Astrocyte of the spinal cord (primary cell): ENCODE data around the gene PTPMT1.
"Not testable (repeated sequence)": the region's sequence is repeated elsewhere in the genome, so short reads cannot be mapped to it uniquely, and the experiment has no call there.

Source experiments
- DNase-seq: peaks from one replicate; pipeline ENCODE4 v3.0.0; 2011; ENCODE audit warnings: low read depth, low spot score
- H3K4me3 ChIP-seq: 2 replicates; pipeline ENCODE4 v1.5.1; 2011; ENCODE audit warnings: low read depth, mild to moderate bottlenecking, low read length, moderate library complexity
- CTCF ChIP-seq: IDR thresholded peaks from 2 replicates; pipeline ENCODE4 v1.5.1; 2012; ENCODE audit warnings: low read depth, mild to moderate bottlenecking, low read length, inconsistent platforms
- in situ Hi-C: cut with HindIII; loops from 2 replicates; pipeline ENCODE4 v1.10.0; 2017; ENCODE audit warnings: low sequenced_read_pairs

PTPMT1 gene

GRCh38 chr11:47558695-47559094 is 6.7 kb upstream of the PTPMT1 start:
- no peak for TF ChIP-seq CTCF
- in situ Hi-C loops, result no loop called here
- H3K4me3 ChIP-seq, result no peak overlapping the region
- no peak for DNase-seq

GRCh38 chr11:47560426-47560825 is 5.0 kb upstream of the PTPMT1 start:
- DNase-seq, result no peak
- no peak overlapping the region for H3K4me3 ChIP-seq
- TF ChIP-seq CTCF, result no peak
- in situ Hi-C loops, result no loop called here

GRCh38 chr11:47562393-47562792 is 3.0 kb upstream of the PTPMT1 start:
- DNase-seq, in situ Hi-C loops, H3K4me3 ChIP-seq: not testable (repeated sequence)

- DNase-seq, in situ Hi-C loops, H3K4me3 ChIP-seq: not testable (repeated sequence)
Measured at GRCh38 chr11:47564366-47564765, 1.0 kb upstream of the PTPMT1 start.

GRCh38 chr11:47564933-47565339 is 463 bp upstream of the PTPMT1 start:
- DNase-seq, result no peak
- no peak for TF ChIP-seq CTCF
- in situ Hi-C loops, result no loop called here
- peak overlapping the region; percentile 70 for H3K4me3 ChIP-seq

- in situ Hi-C loops, result no loop called here
- DNase-seq, result no peak
- TF ChIP-seq CTCF, result no peak
- H3K4me3 ChIP-seq, result peak overlapping the region; percentile 70
Measured at GRCh38 chr11:47566149-47566698, 825 bp downstream of the PTPMT1 start.

- TF ChIP-seq CTCF, result no peak
- H3K4me3 ChIP-seq, result no peak overlapping the region
- DNase-seq, result no peak
- in situ Hi-C loops, result no loop called here
Measured at GRCh38 chr11:47569646-47570045, 4.2 kb downstream of the PTPMT1 start.
